ENCODE measurements around the gene INTS3.

DNA sequence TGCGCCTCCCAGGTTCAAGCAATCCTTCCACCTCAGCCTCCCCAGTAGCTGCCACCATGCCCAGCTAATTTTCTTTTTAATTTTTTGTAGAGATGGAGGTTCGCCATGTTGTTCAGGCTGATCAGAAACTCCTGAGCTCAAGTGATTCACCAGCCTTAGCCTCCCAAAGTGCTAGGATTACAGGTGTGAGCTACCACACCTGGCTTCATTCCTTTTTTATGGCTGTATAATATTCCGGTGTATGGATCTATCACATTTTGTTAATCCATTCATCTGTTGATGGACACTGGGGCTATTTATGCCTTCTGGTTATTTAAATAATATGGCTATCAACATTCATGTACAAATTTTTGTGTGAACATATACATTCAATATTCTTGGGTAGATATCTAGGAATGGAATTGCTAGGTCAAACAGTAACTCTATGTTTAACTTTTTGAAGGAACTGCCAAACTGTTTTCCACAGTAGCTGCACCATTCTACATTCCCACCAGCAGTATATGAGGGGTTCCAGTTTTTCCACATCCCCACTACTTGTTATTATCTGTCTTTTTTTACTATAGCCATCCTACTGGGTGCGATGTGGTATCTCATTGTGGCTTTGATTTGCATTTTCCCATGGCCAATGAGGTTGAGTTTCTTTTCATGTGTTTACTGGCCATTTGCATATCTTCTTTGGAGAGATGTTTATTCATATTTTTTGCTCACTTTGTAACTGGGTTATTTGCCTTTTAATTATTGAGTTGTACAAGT is 58.4 kb downstream of the INTS3 start:
- TF ChIP-seq, protein P1, sequence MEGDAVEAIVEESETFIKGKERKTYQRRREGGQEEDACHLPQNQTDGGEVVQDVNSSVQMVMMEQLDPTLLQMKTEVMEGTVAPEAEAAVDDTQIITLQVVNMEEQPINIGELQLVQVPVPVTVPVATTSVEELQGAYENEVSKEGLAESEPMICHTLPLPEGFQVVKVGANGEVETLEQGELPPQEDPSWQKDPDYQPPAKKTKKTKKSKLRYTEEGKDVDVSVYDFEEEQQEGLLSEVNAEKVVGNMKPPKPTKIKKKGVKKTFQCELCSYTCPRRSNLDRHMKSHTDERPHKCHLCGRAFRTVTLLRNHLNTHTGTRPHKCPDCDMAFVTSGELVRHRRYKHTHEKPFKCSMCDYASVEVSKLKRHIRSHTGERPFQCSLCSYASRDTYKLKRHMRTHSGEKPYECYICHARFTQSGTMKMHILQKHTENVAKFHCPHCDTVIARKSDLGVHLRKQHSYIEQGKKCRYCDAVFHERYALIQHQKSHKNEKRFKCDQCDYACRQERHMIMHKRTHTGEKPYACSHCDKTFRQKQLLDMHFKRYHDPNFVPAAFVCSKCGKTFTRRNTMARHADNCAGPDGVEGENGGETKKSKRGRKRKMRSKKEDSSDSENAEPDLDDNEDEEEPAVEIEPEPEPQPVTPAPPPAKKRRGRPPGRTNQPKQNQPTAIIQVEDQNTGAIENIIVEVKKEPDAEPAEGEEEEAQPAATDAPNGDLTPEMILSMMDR (IDR thresholded peaks at IDR 0.05), result no peak
- no peak for TF ChIP-seq POLR2A (IDR thresholded peaks at IDR 0.05)
- TF ChIP-seq EP300 (IDR thresholded peaks at IDR 0.05), result no peak

All from suprapubic skin (tissue), 3 donors.